Ovary (tissue), 3 donors: ENCODE measurements around the gene RPS24.

ENCODE experiments used
- CTCF ChIP-seq, 3 donors: fragments of 450-650 bp in 2 of 3; fragments of 200-600 bp in 1 of 3; IDR thresholded peaks; one replicate each; pipeline versions ENCODE4 v1.5.1 to v1.8.0; 2016 to 2022; ENCODE audit warnings: antibody characterized with exemption in 3 of 3, mild to moderate bottlenecking in 1 of 3
- EP300 ChIP-seq: sonication (generic); formaldehyde crosslinking; IDR thresholded peaks from one replicate; pipeline ENCODE4 v1.6.1; 2017; ENCODE audit warnings: antibody characterized with exemption
- POLR2A ChIP-seq: fragments of 450-650 bp; IDR thresholded peaks from one replicate; pipeline ENCODE4 v1.6.1; 2017; ENCODE audit warnings: antibody characterized with exemption, mild to moderate bottlenecking, moderate library complexity
- donor health status: DM: no; HTN: no; CAD: no.

GRCh38 chr10:78047314-78047891, 13.7 kb downstream of the RPS24 start:
- peak; percentile 77 to 83 (median 78) for TF ChIP-seq CTCF (IDR thresholded peaks at IDR 0.05)
- TF ChIP-seq POLR2A: no peak
- TF ChIP-seq EP300: no peak
